Gastrocnemius medialis (tissue), 4 donors: ENCODE results near the gene OR11A1. TPM values are rescaled to one million over a fixed set of nuclear protein-coding genes. Genes with fewer than 3 reads are reported as not detected.

Source experiments
- ATAC-seq, 2 donors: fragments of 150-250 bp; one replicate each; pipeline ENCODE4 v1.9.1; 2016
- DNase-seq, 2 donors: peaks; one replicate each; pipeline ENCODE4 v3.0.0-alpha.2; 2019
- H3K27ac ChIP-seq, 4 donors: fragments of 200-600 bp; sonication (generic); 1 replicate in 1 of 4; 2 replicates in 3 of 4; pipeline ENCODE4 v1.5.1; 2016 to 2018; ENCODE audit warnings: mild to moderate bottlenecking in 2 of 4, moderate library complexity in 1 of 4
- H3K27me3 ChIP-seq, 3 donors: fragments of 200-600 bp; sonication (generic) in 2 of 3; 1 replicate in 1 of 3; 2 replicates in 2 of 3; pipeline versions ENCODE4 v1.5.1 to v1.6.0; 2016 to 2019; ENCODE audit warnings: mild to moderate bottlenecking in 1 of 3, moderate library complexity in 1 of 3
- H3K36me3 ChIP-seq, 2 donors: fragments of 200-600 bp; sonication (generic) in 1 of 2; one replicate each; pipeline ENCODE4 v1.5.1; 2017 to 2018
- H3K4me1 ChIP-seq, 2 donors: fragments of 200-600 bp; sonication (generic) in 1 of 2; one replicate each; pipeline ENCODE4 v1.5.1; 2016 to 2017; ENCODE audit warnings: mild to moderate bottlenecking in 2 of 2
- H3K4me3 ChIP-seq, 4 donors: fragments of 200-600 bp; sonication (generic) in 3 of 4; 1 replicate in 1 of 4; 2 replicates in 3 of 4; pipeline ENCODE4 v1.5.1; 2016 to 2019; ENCODE audit warnings: mild to moderate bottlenecking in 2 of 4
- H3K9me3 ChIP-seq, 3 donors: fragments of 200-600 bp; sonication (generic) in 2 of 3; 1 replicate in 1 of 3; 2 replicates in 2 of 3; pipeline ENCODE4 v1.5.1; 2016 to 2019
- POLR2A ChIP-seq, 2 donors: fragments of 450-650 bp; IDR thresholded peaks; one replicate each; pipeline ENCODE4 v1.6.1; 2017; ENCODE audit warnings: antibody characterized with exemption in 2 of 2, mild to moderate bottlenecking in 2 of 2, moderate library complexity in 2 of 2
- in situ Hi-C, 4 donors: fragments of 200-750 bp; cut with MboI; loops; one replicate each; pipeline versions ENCODE4 v1.15.0 to v1.8.0; 2017; ENCODE audit warnings: low sequenced_read_pairs in 4 of 4
- intact Hi-C: fragments of 100-400 bp; cut with DNase I; formaldehyde crosslinking; loops from one replicate; pipeline ENCODE4 v1.15.1; 2023; ENCODE audit warnings: low total_unique reads
- total RNA-seq, 4 donors: library from RNA; depleted of rRNA; stranded (reverse); fragments of >200 nt; gene quantifications; one replicate each; pipeline versions ENCODE4 v1.1.0 to v1.2.3, GENCODE V29; 2016
- TF ChIP-seq, protein P1 (sequence below), 5 experiments: fragments of 450-650 bp in 3 of 5; fragments of 200-600 bp in 2 of 5; sonication (generic) in 2 of 5; IDR thresholded peaks in 4 of 5; conservative IDR thresholded peaks in 1 of 5; 1 replicate in 4 of 5; 2 replicates in 1 of 5; pipeline ENCODE4 v1.5.1; 2016 to 2019; ENCODE audit warnings: antibody characterized with exemption in 5 of 5, mild to moderate bottlenecking in 3 of 5, moderate library complexity in 3 of 5

OR11A1 gene, protein sequence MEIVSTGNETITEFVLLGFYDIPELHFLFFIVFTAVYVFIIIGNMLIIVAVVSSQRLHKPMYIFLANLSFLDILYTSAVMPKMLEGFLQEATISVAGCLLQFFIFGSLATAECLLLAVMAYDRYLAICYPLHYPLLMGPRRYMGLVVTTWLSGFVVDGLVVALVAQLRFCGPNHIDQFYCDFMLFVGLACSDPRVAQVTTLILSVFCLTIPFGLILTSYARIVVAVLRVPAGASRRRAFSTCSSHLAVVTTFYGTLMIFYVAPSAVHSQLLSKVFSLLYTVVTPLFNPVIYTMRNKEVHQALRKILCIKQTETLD
- not detected for total RNA-seq

DNA sequence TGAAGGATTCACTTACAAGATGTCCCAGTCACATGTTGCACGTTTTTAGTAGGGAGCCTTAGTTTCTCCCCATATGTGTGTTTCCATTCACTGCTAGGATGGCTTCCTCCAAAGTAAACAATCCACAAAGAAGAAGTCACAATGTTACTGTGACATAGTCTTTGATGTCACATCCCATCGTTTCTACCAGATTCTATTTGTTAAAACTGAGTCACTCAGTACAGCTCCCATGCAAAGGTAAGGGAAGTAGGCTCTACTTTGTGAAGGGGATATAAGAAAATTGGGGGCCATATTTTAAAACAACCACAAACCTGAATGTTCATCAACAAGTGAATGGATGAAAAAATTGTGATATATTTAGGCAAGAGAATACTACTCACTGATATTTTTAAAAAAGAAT, at the start of gene OR11A1, which contains the start of gene OR2H1:
Gene OR11A1 (minus strand): TSS at position 101 of the 400 bp plus-strand sequence. CDS start 29,430 bp downstream, outside the sequence.
Gene OR2H1 (plus strand): TSS at position 185 of the 400 bp plus-strand sequence. CDS start 4,615 bp downstream, outside the sequence.
- Histone ChIP-seq H3K27ac (no peak within 1 kb of the TSS), H3K4me3 (no peak within 1 kb of the TSS), H3K27me3 (no peaks in the 10 kb centered on the region), H3K9me3 (no peaks in the 10 kb centered on the region), H3K4me1 (no peaks in the 10 kb centered on the region), H3K36me3 (no peaks in the 10 kb centered on the region)
- DNase-seq = no peak
- no peak for TF ChIP-seq POLR2A (IDR thresholded peaks at IDR 0.05)
- TF ChIP-seq, protein P1, sequence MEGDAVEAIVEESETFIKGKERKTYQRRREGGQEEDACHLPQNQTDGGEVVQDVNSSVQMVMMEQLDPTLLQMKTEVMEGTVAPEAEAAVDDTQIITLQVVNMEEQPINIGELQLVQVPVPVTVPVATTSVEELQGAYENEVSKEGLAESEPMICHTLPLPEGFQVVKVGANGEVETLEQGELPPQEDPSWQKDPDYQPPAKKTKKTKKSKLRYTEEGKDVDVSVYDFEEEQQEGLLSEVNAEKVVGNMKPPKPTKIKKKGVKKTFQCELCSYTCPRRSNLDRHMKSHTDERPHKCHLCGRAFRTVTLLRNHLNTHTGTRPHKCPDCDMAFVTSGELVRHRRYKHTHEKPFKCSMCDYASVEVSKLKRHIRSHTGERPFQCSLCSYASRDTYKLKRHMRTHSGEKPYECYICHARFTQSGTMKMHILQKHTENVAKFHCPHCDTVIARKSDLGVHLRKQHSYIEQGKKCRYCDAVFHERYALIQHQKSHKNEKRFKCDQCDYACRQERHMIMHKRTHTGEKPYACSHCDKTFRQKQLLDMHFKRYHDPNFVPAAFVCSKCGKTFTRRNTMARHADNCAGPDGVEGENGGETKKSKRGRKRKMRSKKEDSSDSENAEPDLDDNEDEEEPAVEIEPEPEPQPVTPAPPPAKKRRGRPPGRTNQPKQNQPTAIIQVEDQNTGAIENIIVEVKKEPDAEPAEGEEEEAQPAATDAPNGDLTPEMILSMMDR (IDR thresholded peaks at IDR 0.05 in 4 of 5, conservative IDR thresholded peaks at IDR 0.05 in 1 of 5) = no peak
- in situ Hi-C loops = no loop called here
- ATAC-seq = no peak
- intact Hi-C loops = no loop called here

DNA sequence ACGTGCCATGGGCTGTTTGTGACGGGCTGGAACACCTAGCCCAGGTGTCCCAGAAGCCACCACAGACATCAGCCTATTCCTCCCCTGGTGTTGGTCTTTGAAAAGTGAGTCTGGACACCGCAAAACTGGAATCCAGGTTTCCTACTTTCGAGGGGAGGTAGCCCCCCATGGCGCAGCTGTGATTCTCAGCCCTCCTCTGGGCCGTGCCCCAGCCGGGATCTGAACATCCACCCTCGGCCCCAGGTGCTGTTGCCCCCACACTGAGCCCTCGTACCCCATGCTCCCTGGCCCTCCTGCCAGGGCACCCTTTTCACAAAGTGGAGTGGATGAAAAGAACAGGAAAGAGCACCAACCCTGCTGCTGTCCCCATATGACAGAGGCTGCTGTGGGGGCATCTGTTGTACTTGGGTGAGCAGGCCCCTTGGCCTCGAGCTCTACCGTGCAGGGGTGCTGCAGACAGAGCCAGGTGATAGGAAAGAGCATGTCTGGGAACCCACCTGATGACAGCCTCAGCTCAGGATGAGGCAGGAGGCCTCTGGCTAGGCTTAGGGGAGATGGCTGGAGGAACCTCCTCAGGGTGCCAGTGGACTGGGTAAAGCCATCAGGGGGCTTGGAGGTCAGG, 49.7 kb upstream of the OR11A1 start:
- Histone ChIP-seq H3K9me3 (no peaks in the 10 kb centered on the region), H3K27me3 (no peaks in the 10 kb centered on the region), H3K27ac (no peak overlapping the region), H3K4me3 (no peak overlapping the region), H3K4me1 (no peaks in the 10 kb centered on the region), H3K36me3 (no peaks in the 10 kb centered on the region)
- in situ Hi-C loops (no loop called here), intact Hi-C loops (no loop called here)
- no peak for TF ChIP-seq POLR2A (IDR thresholded peaks at IDR 0.05)
- TF ChIP-seq, protein P1 (IDR thresholded peaks at IDR 0.05 in 4 of 5, conservative IDR thresholded peaks at IDR 0.05 in 1 of 5) = no peak
- ATAC-seq (no peak), DNase-seq (no peak)

DNA sequence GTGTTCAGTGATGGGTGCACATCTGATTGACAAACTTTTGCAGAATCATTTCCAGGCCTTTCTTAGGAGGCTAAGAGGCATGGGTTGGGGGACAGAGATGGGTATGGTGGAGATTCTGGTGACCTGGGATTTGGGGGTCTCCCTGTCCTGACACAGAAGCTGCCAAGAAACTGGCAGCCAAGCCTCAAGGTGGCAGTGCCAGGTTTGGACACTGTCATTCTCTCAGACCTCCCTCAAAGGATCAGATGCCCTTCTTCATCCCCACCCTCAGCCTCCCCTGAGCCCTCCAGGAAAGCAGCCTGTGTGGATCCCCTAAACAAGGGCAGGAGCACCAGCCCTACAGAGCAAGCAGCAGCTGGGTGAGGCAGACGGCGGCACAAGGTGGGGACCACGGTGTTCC, 48.9 kb upstream of the OR11A1 start:
- no peak overlapping the region for H3K27ac ChIP-seq
- H3K36me3 ChIP-seq = no peaks in the 10 kb centered on the region
- intact Hi-C loops (no loop called here), in situ Hi-C loops (no loop called here)
- H3K4me1 ChIP-seq = no peaks in the 10 kb centered on the region
- no peaks in the 10 kb centered on the region for H3K27me3 ChIP-seq
- H3K4me3 ChIP-seq = no peak overlapping the region
- TF ChIP-seq, protein P1 (IDR thresholded peaks at IDR 0.05 in 4 of 5, conservative IDR thresholded peaks at IDR 0.05 in 1 of 5) = no peak
- no peak for TF ChIP-seq POLR2A (IDR thresholded peaks at IDR 0.05)
- H3K9me3 ChIP-seq = no peaks in the 10 kb centered on the region
- no peak for DNase-seq
- ATAC-seq = no peak

DNA sequence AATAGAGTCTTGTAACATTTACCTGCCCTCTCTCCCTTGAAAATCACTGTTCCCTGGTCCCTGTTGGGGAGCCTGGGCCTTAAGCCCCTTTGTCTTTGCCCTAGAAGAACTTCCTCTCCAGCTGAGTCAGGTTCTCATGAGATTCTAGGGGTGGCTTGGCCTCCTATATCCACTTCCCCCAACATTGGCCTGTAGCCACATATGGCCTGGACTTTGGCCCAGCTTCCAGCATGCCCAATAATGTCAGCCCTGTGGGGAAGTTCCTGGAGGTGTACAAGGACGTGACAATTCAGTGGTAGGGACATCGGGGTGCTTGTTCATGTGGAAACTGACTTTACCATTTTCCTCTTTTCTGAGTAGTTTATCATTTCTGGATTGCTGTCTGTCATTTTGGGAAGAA, 48.1 kb upstream of the OR11A1 start:
- DNase-seq = no peak
- Histone ChIP-seq H3K4me3 (no peak overlapping the region), H3K9me3 (no peaks in the 10 kb centered on the region), H3K36me3 (no peaks in the 10 kb centered on the region), H3K4me1 (no peaks in the 10 kb centered on the region), H3K27me3 (no peaks in the 10 kb centered on the region), H3K27ac (no peak overlapping the region)
- TF ChIP-seq, protein P1 (IDR thresholded peaks at IDR 0.05 in 4 of 5, conservative IDR thresholded peaks at IDR 0.05 in 1 of 5) = no peak
- TF ChIP-seq POLR2A (IDR thresholded peaks at IDR 0.05) = no peak
- in situ Hi-C loops (no loop called here), intact Hi-C loops (no loop called here)
- no peak for ATAC-seq
